Panc1 (cell line): ENCODE data around the gene TCF15. TPM values are rescaled to one million over a fixed set of nuclear protein-coding genes. Genes with fewer than 3 reads are reported as not detected.

Experiments used
- ATAC-seq: fragments of 200-7000 bp; cut with Tn5 transposase; 2 replicates; pipeline ENCODE4 v1.9.1; 2020; ENCODE audit warnings: mild to moderate bottlenecking, moderate library complexity
- BruUV-seq: library from RNA; stranded (reverse); fragments of 400-500 nt; replicated peaks from 2 replicates; lab custom pipeline; 2021; lab: Mats Ljungman, UMichigan
- CTCF ChIA-PET: fragments of 300-600 bp; sonication (Branson Sonifier 250); formaldehyde crosslinking; loops from one replicate; lab custom pipeline; 2022; ENCODE audit warnings: antibody characterized with exemption; lab: Charles Lee
- POLR2A ChIA-PET: fragments of 300-600 bp; sonication (Branson Sonifier 250); formaldehyde crosslinking; loops from one replicate; lab custom pipeline; 2022; ENCODE audit warnings: antibody characterized with exemption; lab: Charles Lee
- DNase-seq: peaks from one replicate; pipeline ENCODE4 v3.0.0-alpha.2; 2010; ENCODE audit warnings: low read depth, low spot score
- H3K27ac ChIP-seq: 2 replicates; pipeline ENCODE4 v1.5.1; 2011; ENCODE audit warnings: mild to moderate bottlenecking, low read length, inconsistent platforms
- H3K27me3 ChIP-seq: fragments of 200-500 bp; sonication (Bioruptor generic); 2 replicates; pipeline ENCODE4 v1.6.0; 2014; ENCODE audit warnings: low read length, inconsistent platforms; ENCODE audit not compliant: control insufficient read depth, insufficient read depth
- H3K36me3 ChIP-seq: fragments of 200-500 bp; sonication (Bioruptor generic); 2 replicates; pipeline ENCODE4 v1.5.1; 2014; ENCODE audit warnings: inconsistent platforms, mild to moderate bottlenecking, low read length, moderate library complexity; ENCODE audit not compliant: control insufficient read depth, insufficient read depth
- H3K4me1 ChIP-seq: 2 replicates; pipeline ENCODE4 v1.5.1; 2011; ENCODE audit warnings: inconsistent platforms, mild to moderate bottlenecking, low read length, moderate library complexity; ENCODE audit not compliant: control insufficient read depth, insufficient read depth
- H3K4me3 ChIP-seq, 2 experiments: 2 replicates each; pipeline ENCODE4 v1.5.1; 2011 to 2012; ENCODE audit warnings: low read depth in 2 of 2, low read length in 2 of 2, mild to moderate bottlenecking in 2 of 2, inconsistent platforms in 1 of 2, moderate library complexity in 1 of 2
- H3K9me3 ChIP-seq: fragments of 200-500 bp; sonication (Bioruptor generic); 2 replicates; pipeline ENCODE4 v1.5.1; 2014; ENCODE audit warnings: low read depth, mild to moderate bottlenecking, inconsistent platforms, low read length, moderate library complexity; ENCODE audit not compliant: control insufficient read depth, insufficient read depth
- POLR2AphosphoS5 ChIP-seq: IDR thresholded peaks from 2 replicates; pipeline ENCODE4 v1.6.1; 2012; ENCODE audit warnings: mild to moderate bottlenecking, low read depth, low read length, moderate library complexity
- SIN3A ChIP-seq: IDR thresholded peaks from 2 replicates; pipeline ENCODE4 v1.6.1; 2012; ENCODE audit warnings: low read depth, mild to moderate bottlenecking, low read length, moderate library complexity, borderline replicate concordance; ENCODE audit not compliant: insufficient read depth
- TCF7L2 ChIP-seq: IDR thresholded peaks from 2 replicates; pipeline ENCODE4 v1.6.1; 2011; ENCODE audit warnings: mild to moderate bottlenecking, low read depth, low read length, inconsistent platforms
- in situ Hi-C: cut with HindIII; loops from 2 replicates; pipeline ENCODE4 v1.10.0; 2016; ENCODE audit warnings: low sequenced_read_pairs, low pct_unique_long_range_greater_than_20kb
- intact Hi-C: fragments of 100-400 bp; cut with micrococcal nuclease; formaldehyde crosslinking; loops from one replicate; pipeline ENCODE4 v1.10.0; 2022; ENCODE audit not compliant: unreplicated experiment
- total RNA-seq: library from RNA; stranded (reverse); gene quantifications from one replicate; pipeline ENCODE4 v1.2.1, GENCODE V29; 2021; ENCODE audit not compliant: unreplicated experiment
- TF ChIP-seq, protein P1 (sequence below), 2 experiments: IDR thresholded peaks; 2 replicates each; pipeline ENCODE4 v1.6.1; 2011 to 2012; ENCODE audit warnings: low read depth in 2 of 2, control low read depth in 1 of 2, low read length in 1 of 2, mild to moderate bottlenecking in 1 of 2, moderate library complexity in 1 of 2; ENCODE audit not compliant: insufficient read depth in 1 of 2
- TF ChIP-seq, protein P2 (sequence below): fragments of 450-650 bp; IDR thresholded peaks from 2 replicates; pipeline ENCODE4 v1.5.1; 2017; ENCODE audit warnings: mild to moderate bottlenecking

TCF15 gene
- total RNA-seq, 1 experiment from 2014 or later: not detected

DNA sequence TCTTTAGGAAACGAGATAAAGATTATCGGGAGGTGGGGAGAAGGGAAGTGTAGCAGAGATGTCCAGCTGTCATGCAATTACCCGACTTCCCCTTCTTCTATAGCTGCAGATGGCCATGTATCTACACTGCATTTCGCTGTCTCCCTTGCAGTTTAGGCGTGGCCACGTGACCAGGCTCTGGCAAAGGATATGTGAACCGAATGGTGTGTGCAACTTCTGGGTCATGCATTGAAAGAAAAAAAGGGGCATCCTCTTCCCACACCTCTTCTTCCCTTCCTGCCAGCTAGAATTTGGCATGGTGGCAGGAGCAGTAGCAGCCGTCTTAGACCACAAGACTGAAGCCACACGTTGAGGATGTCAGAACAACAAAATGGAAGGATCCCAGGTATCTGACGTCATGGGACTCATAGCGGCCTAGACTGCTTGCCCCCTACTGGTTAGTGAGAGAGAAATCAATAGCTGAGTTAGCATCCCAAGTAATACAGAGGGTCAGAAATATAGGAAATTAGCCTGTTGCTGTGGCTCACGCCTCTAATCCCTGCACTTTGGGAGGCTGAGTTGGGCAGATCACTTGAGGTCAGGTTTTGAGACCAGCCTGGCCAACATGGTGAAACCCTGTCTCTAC, 32.8 kb downstream of the TCF15 start:
- H3K36me3 ChIP-seq: no peaks in the 10 kb centered on the region
- no peak overlapping the region for H3K27ac ChIP-seq
- BruUV-seq: no TSS peak
- peaks cover 8% of the 10 kb centered on the region for H3K27me3 ChIP-seq
- intact Hi-C loops (no loop called here), in situ Hi-C loops (no loop called here)
- CTCF ChIA-PET: interaction anchor here (0.6 kb wide), 2 partner anchors 109 to 208 kb away, joined by 3 to 4 read pairs; no protein-coding TSS in a partner anchor
- no peaks in the 10 kb centered on the region for H3K9me3 ChIP-seq
- no peak overlapping the region for H3K4me3 ChIP-seq
- DNase-seq (no peak), ATAC-seq (no peak)
- POLR2A ChIA-PET: interaction anchor here (0.8 kb wide), 1 partner anchor 14 kb away, joined by 3 read pairs; no protein-coding TSS in a partner anchor
- TF ChIP-seq, protein P1, sequence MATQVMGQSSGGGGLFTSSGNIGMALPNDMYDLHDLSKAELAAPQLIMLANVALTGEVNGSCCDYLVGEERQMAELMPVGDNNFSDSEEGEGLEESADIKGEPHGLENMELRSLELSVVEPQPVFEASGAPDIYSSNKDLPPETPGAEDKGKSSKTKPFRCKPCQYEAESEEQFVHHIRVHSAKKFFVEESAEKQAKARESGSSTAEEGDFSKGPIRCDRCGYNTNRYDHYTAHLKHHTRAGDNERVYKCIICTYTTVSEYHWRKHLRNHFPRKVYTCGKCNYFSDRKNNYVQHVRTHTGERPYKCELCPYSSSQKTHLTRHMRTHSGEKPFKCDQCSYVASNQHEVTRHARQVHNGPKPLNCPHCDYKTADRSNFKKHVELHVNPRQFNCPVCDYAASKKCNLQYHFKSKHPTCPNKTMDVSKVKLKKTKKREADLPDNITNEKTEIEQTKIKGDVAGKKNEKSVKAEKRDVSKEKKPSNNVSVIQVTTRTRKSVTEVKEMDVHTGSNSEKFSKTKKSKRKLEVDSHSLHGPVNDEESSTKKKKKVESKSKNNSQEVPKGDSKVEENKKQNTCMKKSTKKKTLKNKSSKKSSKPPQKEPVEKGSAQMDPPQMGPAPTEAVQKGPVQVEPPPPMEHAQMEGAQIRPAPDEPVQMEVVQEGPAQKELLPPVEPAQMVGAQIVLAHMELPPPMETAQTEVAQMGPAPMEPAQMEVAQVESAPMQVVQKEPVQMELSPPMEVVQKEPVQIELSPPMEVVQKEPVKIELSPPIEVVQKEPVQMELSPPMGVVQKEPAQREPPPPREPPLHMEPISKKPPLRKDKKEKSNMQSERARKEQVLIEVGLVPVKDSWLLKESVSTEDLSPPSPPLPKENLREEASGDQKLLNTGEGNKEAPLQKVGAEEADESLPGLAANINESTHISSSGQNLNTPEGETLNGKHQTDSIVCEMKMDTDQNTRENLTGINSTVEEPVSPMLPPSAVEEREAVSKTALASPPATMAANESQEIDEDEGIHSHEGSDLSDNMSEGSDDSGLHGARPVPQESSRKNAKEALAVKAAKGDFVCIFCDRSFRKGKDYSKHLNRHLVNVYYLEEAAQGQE (IDR thresholded peaks at IDR 0.05; ENCODE audit: insufficient read depth in 1 of 2, low read depth in 2 of 2, low read length in 1 of 2): no peak
- TF ChIP-seq, protein P2, sequence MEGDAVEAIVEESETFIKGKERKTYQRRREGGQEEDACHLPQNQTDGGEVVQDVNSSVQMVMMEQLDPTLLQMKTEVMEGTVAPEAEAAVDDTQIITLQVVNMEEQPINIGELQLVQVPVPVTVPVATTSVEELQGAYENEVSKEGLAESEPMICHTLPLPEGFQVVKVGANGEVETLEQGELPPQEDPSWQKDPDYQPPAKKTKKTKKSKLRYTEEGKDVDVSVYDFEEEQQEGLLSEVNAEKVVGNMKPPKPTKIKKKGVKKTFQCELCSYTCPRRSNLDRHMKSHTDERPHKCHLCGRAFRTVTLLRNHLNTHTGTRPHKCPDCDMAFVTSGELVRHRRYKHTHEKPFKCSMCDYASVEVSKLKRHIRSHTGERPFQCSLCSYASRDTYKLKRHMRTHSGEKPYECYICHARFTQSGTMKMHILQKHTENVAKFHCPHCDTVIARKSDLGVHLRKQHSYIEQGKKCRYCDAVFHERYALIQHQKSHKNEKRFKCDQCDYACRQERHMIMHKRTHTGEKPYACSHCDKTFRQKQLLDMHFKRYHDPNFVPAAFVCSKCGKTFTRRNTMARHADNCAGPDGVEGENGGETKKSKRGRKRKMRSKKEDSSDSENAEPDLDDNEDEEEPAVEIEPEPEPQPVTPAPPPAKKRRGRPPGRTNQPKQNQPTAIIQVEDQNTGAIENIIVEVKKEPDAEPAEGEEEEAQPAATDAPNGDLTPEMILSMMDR: peak; percentile 69
- TF ChIP-seq POLR2AphosphoS5: no peak
- TF ChIP-seq SIN3A: no peak
- no peak for TF ChIP-seq TCF7L2
- no peaks in the 10 kb centered on the region for H3K4me1 ChIP-seq

DNA sequence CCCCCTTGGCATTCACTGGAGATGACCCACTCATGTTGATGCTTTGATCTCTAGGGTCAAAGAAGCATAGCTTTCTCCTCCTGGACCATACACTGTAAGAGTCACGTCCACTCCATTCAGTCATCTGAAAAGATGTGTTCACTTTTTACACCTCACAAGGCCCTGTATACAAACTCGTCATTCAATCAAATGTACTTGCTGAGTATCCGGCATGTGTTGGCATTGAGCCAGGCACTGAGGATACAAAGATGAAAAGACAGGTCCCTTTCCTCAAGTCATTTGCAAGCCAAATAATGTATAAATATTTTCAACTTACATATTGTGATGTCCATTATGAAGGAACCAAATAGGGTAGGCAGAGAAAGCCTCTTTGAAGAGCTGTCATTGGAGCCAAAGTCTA, 34.0 kb downstream of the TCF15 start:
- in situ Hi-C loops: no loop called here
- intact Hi-C loops: no loop called here
- H3K27me3 ChIP-seq: peaks cover 11% of the 10 kb centered on the region
- ChIA-PET POLR2A (interaction anchor here (0.8 kb wide), 1 partner anchor 13 kb away, joined by 3 read pairs; no protein-coding TSS in a partner anchor), CTCF (no interaction called here)
- H3K4me1 ChIP-seq: no peaks in the 10 kb centered on the region
- no peaks in the 10 kb centered on the region for H3K9me3 ChIP-seq
- ATAC-seq (no peak), DNase-seq (no peak)
- TF ChIP-seq TCF7L2 (no peak), SIN3A (no peak), POLR2AphosphoS5 (no peak)
- TF ChIP-seq, protein P1 (IDR thresholded peaks at IDR 0.05; ENCODE audit: insufficient read depth in 1 of 2, low read depth in 2 of 2, low read length in 1 of 2): no peak
- TF ChIP-seq, protein P2: no peak
- no peaks in the 10 kb centered on the region for H3K36me3 ChIP-seq
- BruUV-seq: no TSS peak
- no peak overlapping the region for H3K27ac ChIP-seq
- H3K4me3 ChIP-seq: no peak overlapping the region
